Renal cortex interstitium (tissue), 11 donors: Measurements from ENCODE around the gene CCM2L. TPM values are rescaled to one million over a fixed set of nuclear protein-coding genes. Genes with fewer than 3 reads are reported as not detected.

Experiments used
- DNase-seq, 11 donors: peaks; one replicate each; pipeline ENCODE4 v3.0.0-alpha.2; 2013; ENCODE audit warnings: low read depth in 9 of 11, low spot score in 4 of 11; ENCODE audit errors: extremely low read depth in 1 of 11
- polyA plus RNA-seq, 3 donors: library from polyadenylated mRNA; unstranded; fragments of 120-200 nt; gene quantifications; one replicate each; pipeline ENCODE4 v1.2.1, GENCODE V29; 2013; ENCODE audit not compliant: insufficient read length in 3 of 3

CCM2L gene
- polyA plus RNA-seq, 3 donors: 5.8 to 8.1 (median 7.9) TPM

DNA sequence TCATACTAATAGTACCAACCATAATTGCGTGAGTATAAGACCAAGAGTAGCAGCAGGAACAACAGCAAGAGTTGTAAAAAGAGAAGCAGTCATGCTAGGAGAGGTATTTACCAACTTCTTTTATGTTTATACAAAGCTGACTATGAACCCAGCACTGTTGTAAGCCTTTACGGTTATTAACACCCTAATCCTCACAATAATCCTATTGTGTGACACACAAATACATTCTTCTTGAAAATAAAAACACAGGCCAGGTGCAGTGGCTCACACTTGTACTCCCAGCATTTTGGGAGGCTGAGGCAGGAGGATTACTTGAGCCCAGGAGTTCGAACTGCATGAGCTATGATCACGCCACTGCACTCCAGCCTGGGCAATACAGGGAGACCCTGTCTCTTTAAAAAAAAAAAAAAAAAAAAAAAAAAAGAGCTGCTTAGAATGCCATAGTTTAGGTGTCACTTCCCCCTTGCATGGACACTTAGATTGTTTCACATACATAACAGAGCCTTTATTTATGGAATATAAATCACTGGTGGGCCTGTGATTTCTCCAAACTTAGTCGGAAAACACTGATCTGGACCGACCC lies 62.0 kb downstream of the CCM2L start:
- DNase-seq: no peak

DNA sequence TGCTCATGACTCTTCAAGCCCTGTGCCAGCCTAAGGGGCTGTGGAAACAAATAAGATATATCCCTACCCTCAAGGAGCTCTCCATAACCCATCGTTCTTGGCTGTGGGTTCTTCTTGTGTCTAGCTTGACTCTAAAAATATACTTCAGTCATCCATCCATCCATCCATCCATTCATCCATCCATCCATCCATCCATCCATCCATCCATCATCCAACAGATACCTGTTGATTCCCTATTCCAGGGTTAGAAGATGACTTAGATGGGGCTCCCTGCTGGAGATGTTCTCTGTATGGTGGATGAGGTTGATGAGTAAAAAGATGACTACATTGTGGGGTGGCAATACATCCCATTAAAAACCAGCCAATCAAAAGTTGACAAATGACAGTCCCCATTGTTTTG lies 65.3 kb downstream of the CCM2L start:
- DNase-seq: no peak

DNA sequence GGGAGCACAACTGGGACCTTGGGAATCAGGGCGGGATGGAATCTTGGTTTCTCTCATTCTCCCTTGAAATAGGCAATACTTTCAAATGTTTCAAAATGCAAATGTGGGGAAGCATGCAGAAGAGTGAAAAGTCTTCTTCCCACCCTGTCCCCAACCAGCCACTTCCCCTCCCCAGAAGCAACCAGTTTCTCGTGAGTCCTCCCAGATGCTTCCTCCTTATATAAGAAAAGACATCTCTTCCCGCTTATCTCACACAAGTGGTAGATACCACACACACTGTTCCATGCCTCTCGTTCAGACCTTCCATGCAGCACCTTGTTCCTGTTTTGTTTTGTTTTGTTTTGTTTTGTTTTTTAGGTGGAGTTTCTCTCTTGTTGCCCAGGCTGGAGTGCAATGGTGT lies 67.0 kb downstream of the CCM2L start:
- DNase-seq: no peak

DNA sequence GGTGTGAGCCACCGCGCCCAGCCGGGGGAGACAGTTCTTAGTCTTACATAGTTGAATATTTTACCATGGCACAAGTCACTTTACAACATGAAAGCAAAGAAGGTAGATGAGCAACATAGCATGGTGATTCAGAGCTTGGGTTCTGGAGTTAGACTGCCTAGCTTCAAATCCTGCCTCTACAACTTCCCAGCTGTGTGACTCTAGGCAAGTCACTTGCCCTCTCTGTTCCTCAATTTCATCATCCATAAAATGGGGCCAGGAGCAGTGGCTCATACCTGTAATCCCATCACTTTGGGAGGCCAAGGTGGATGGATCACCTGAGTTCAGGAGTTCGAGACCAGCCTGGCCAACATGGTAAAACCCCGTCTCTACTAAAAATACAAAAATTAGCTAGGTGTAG lies 68.1 kb downstream of the CCM2L start:
- DNase-seq: no peak

DNA sequence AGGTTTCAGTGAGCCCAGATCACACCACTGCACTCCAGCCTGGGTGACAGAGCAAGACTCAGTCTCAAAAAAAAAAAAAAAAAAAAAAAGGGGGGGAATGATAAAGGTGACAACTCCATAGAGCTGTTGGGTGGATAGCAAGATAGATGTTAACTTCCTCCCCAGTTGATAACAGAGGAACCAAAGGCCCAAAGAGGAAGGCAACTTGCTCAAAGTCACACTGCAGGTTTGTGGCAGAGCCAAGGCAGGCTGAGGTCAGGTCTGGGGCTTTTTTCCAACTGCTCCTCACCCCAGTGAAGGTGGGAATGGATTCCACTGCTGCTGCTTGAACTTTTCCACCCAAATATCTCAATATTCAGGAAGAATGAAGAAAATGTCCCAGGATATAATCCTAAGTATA lies 68.6 kb downstream of the CCM2L start:
- no peak for DNase-seq

DNA sequence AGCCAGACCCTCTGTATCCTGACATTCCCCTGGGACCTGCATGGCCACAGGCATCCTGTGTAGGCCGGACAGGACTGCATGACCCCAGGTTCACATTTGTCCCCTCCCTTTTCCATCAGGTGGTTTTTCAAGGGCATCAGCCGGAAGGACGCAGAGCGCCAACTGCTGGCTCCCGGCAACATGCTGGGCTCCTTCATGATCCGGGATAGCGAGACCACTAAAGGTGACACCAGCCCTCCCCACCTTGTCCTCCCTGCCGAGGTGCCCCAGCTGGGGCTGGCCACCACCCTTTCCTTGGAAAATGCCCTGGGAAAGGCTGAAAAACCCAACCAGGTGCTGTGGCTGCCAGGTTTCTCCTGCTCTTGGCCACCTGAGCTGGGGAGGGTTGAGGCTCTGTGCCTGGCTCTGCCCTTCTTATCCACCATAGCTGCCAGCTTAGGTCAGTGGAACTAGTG lies 69.4 kb downstream of the CCM2L start:
- no peak for DNase-seq

DNA sequence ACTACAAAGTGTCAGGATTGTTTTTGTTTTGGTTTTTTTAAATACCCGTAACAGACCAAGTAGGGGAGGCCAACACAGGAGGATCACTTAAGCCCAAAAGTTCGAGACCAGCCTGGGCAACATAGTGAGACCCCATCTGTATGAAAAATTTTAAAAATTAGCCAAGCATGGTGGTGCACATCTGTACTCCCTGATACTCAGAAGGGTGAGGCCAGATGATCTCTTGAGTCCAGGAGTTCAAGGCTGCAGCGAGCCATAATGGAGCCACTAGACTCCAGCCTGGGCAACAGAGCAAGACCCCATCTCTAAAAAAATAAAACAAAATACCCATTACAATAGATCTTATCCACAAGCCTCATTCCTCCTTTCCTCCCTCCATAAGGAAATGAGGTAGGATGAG lies 70.5 kb downstream of the CCM2L start:
- no peak for DNase-seq

Other genes with a start within 250 kb of the CCM2L start
- gene MYLK2, start 191.1 kb upstream of the CCM2L start, polyA plus RNA-seq: 1 to 10 TPM in 1 of 3 donors, under 1 TPM in 2; 0.61 to 1.1 (median 0.81) TPM
- 1 to 10 TPM; 4.9 to 8.9 (median 5.2) TPM for gene FOXS1, start 164.8 kb upstream of the CCM2L start, polyA plus RNA-seq
- 10 to 100 TPM; 17.1 to 19.9 (median 19.6) TPM for gene DUSP15, start 139.9 kb upstream of the CCM2L start, polyA plus RNA-seq
- gene TTLL9, start 139.8 kb upstream of the CCM2L start, polyA plus RNA-seq: 1 to 10 TPM; 3.0 to 7.5 (median 3.1) TPM
- gene PDRG1, start 58.4 kb upstream of the CCM2L start, polyA plus RNA-seq: 10 to 100 TPM; 19.5 to 21.8 (median 20.0) TPM
- gene XKR7, start 42.3 kb upstream of the CCM2L start, polyA plus RNA-seq: under 1 TPM; 0.34 to 0.39 (median 0.36) TPM
- gene HCK, start 41.8 kb downstream of the CCM2L start, polyA plus RNA-seq: 1 to 10 TPM; 2.2 to 3.3 (median 3.2) TPM
- 10 to 100 TPM; 66.5 to 73.0 (median 68.9) TPM for gene TM9SF4, start 99.3 kb downstream of the CCM2L start, polyA plus RNA-seq
- 10 to 100 TPM; 20.3 to 21.7 (median 21.4) TPM for gene PLAGL2, start 197.3 kb downstream of the CCM2L start, polyA plus RNA-seq
- gene POFUT1, start 197.4 kb downstream of the CCM2L start, polyA plus RNA-seq: 10 to 100 TPM; 40.8 to 45.0 (median 41.7) TPM